ENCODE results near the gene SGK1. TPM values are rescaled to one million over a fixed set of nuclear protein-coding genes. Genes with fewer than 3 reads are reported as not detected.
"Not testable (repeated sequence)": the region's sequence is repeated elsewhere in the genome, so short reads cannot be mapped to it uniquely, and the experiment has no call there.

The SGK1 gene
- total RNA-seq, 3 donors from 2014 or later: 104 to 459 (median 193) TPM

- no peak for DNase-seq (ENCODE audit: low spot score in 2 of 2)
- H3K9me3 ChIP-seq: no peaks in the 10 kb centered on the region
- no peak overlapping the region for H3K4me3 ChIP-seq
- intact Hi-C loops (cut with DNase I; ENCODE audit: low total_unique reads): no loop called here
- H3K27ac ChIP-seq: no peak overlapping the region
- no peaks in the 10 kb centered on the region for H3K36me3 ChIP-seq
- TF ChIP-seq POLR2A (IDR thresholded peaks at IDR 0.05): no peak
- no peak for TF ChIP-seq CTCF (IDR thresholded peaks at IDR 0.05)
- no peak for TF ChIP-seq POLR2AphosphoS5 (IDR thresholded peaks at IDR 0.05)
- H3K4me1 ChIP-seq: no peaks in the 10 kb centered on the region
- H3K27me3 ChIP-seq: no peaks in the 10 kb centered on the region
These were observed 10.8 kb downstream of the SGK1 start for GRCh38 chr6:134307075-134307474.

DNA sequence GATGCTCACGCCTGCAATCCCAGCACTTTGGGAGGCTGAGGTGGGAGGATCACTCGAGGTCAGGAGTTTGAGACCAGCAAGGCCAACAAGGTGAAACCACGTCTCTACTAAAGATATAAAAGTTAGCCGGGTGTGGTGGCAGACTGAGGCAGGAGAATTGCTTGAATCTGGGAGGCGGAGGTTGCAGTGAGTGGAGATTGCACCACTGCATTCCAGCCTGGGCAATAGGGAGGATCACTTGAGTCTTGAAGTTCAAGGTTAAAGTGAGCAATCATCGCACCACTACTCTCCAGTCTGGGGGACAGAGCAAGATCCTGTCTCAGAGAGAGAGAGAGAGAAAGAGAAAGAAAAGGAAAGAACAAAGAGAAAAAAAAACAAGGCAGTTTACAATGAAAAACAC is 13.5 kb downstream of the SGK1 start:
- intact Hi-C loops (cut with DNase I; ENCODE audit: low total_unique reads); DNase-seq (ENCODE audit: low spot score in 2 of 2); H3K27me3 ChIP-seq; H3K4me1 ChIP-seq; H3K36me3 ChIP-seq; H3K9me3 ChIP-seq; H3K27ac ChIP-seq; H3K4me3 ChIP-seq: not testable (repeated sequence)

DNA sequence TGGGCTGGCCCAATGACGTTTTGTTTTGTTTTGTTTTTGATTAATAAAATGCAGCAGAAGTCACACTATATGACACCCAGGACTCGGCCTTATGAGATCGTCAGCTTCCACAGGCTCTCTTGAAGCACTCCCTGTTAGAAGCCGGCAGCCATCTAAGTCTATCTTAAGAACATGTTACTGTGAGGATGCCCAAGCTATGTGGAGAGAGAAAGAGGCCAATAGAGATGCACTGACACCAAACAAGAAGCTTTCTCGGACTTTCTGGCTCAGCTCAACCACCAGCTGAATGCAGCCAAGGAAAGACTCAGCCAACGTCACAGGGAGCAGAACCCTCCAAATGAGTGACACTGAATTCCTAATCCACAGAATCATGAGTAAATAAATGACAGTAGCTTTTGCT is 14.0 kb downstream of the SGK1 start:
- intact Hi-C loops (cut with DNase I; ENCODE audit: low total_unique reads): no loop called here
- no peak for DNase-seq (ENCODE audit: low spot score in 2 of 2)
- TF ChIP-seq POLR2A (IDR thresholded peaks at IDR 0.05): no peak
- no peak for TF ChIP-seq CTCF (IDR thresholded peaks at IDR 0.05)
- TF ChIP-seq POLR2AphosphoS5 (IDR thresholded peaks at IDR 0.05): no peak
- H3K27ac ChIP-seq: no peak overlapping the region
- no peaks in the 10 kb centered on the region for H3K27me3 ChIP-seq
- no peaks in the 10 kb centered on the region for H3K9me3 ChIP-seq
- no peak overlapping the region for H3K4me3 ChIP-seq
- no peaks in the 10 kb centered on the region for H3K4me1 ChIP-seq
- H3K36me3 ChIP-seq: no peaks in the 10 kb centered on the region

DNA sequence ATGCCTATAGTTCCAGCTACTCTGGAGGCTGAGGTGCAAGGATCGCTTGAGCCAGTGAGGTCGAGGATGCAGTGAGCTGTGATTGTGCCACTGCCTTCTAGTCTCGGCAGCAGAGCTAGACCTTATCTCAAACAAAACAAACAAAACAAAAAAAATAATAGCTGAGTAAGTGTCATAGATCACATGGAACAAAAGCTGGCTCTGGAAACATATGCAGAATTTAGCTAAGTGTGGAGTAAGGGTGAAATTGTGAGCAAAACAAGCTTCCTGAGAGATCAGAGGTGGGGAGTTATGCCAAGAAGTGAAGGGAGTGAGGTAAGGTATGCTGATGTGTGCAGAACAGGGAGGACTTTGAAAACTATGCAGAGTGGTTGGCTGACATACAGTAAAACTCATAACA is 18.7 kb downstream of the SGK1 start:
- TF ChIP-seq POLR2AphosphoS5 (IDR thresholded peaks at IDR 0.05): no peak
- no peaks in the 10 kb centered on the region for H3K27me3 ChIP-seq
- H3K36me3 ChIP-seq: no peaks in the 10 kb centered on the region
- H3K4me1 ChIP-seq: no peaks in the 10 kb centered on the region
- no peak for DNase-seq (ENCODE audit: low spot score in 2 of 2)
- intact Hi-C loops (cut with DNase I; ENCODE audit: low total_unique reads): no loop called here
- H3K4me3 ChIP-seq: no peak overlapping the region
- H3K9me3 ChIP-seq: no peaks in the 10 kb centered on the region
- H3K27ac ChIP-seq: no peak overlapping the region

GRCh38 chr6:134296762-134297161 is 21.1 kb downstream of the SGK1 start:
- intact Hi-C loops (cut with DNase I; ENCODE audit: low total_unique reads): no loop called here
- H3K36me3 ChIP-seq: no peaks in the 10 kb centered on the region
- H3K9me3 ChIP-seq: no peaks in the 10 kb centered on the region
- no peak for DNase-seq (ENCODE audit: low spot score in 2 of 2)
- H3K4me3 ChIP-seq: no peak overlapping the region
- TF ChIP-seq POLR2A (IDR thresholded peaks at IDR 0.05) (no peak), CTCF (IDR thresholded peaks at IDR 0.05) (no peak), POLR2AphosphoS5 (IDR thresholded peaks at IDR 0.05) (no peak)
- H3K27me3 ChIP-seq: no peaks in the 10 kb centered on the region
- no peaks in the 10 kb centered on the region for H3K4me1 ChIP-seq
- H3K27ac ChIP-seq: no peak overlapping the region

DNA sequence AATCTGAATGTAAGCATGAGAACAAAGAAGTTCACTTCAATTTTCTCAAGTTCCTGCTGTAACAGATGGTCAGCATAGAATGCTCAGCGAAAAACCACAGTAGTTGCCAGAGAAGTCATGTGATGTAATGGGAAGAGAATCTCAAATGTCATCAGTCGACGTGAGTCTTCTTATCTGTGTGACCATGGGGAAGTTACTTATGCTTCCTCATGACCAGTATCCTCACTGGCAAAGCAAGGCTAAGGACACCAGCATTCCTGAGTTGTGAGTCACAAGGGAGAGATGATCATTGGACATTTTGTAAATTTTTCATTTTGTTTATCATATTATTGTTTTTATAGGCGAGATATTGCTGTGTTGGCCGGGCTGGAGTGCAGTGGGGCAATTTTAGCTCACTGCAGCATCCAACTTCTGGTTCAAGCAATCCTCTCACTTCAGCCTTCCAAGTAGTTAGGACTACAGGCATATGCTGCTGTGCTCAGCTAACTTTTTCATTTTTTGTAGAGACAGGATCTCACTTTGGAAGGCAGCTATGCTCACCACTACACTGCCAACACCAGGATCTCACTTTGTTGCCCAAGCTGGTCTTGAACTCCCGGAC is 21.9 kb downstream of the SGK1 start:
- H3K9me3 ChIP-seq: no peaks in the 10 kb centered on the region
- DNase-seq (ENCODE audit: low spot score in 2 of 2): no peak
- peak overlapping the region; percentile 46 to 83 for H3K27ac ChIP-seq
- TF ChIP-seq CTCF (IDR thresholded peaks at IDR 0.05): no peak
- TF ChIP-seq POLR2AphosphoS5 (IDR thresholded peaks at IDR 0.05): peak in 1 of 3 donors; percentile 64
- TF ChIP-seq POLR2A (IDR thresholded peaks at IDR 0.05): no peak
- intact Hi-C loops (cut with DNase I; ENCODE audit: low total_unique reads): no loop called here
- no peak overlapping the region for H3K4me3 ChIP-seq
- H3K4me1 ChIP-seq: no peaks in the 10 kb centered on the region
- no peaks in the 10 kb centered on the region for H3K27me3 ChIP-seq
- H3K36me3 ChIP-seq: no peaks in the 10 kb centered on the region

All from breast epithelium (tissue), 4 donors.